H1 (cell line): ENCODE data around the gene WAC. TPM values are rescaled to one million over a fixed set of nuclear protein-coding genes. Genes with fewer than 3 reads are reported as not detected.

Experiments used
- HDAC6 ChIP-seq: IDR thresholded peaks from one replicate; pipeline ENCODE4 v1.7.1; 2012; ENCODE audit warnings: low read depth, mild to moderate bottlenecking, inconsistent platforms, low read length, moderate library complexity
- JUND ChIP-seq: IDR thresholded peaks from 2 replicates; pipeline ENCODE4 v1.6.1; 2011; ENCODE audit warnings: mild to moderate bottlenecking, improper control_type of control experiment, low read length
- MAFK ChIP-seq: IDR thresholded peaks from 2 replicates; pipeline ENCODE4 v1.6.1; 2012; ENCODE audit warnings: low read depth, mild to moderate bottlenecking, improper control_type of control experiment, low read length
- POLR2A ChIP-seq, 2 experiments: IDR thresholded peaks; 1 replicate in 1 of 2; 2 replicates in 1 of 2; pipeline ENCODE4 v1.6.1; 2011; ENCODE audit warnings: low read depth in 2 of 2, low read length in 2 of 2, mild to moderate bottlenecking in 2 of 2; ENCODE audit errors: control extremely low read depth in 1 of 2
- POLR2AphosphoS5 ChIP-seq: IDR thresholded peaks from 2 replicates; pipeline ENCODE4 v1.6.1; 2011; ENCODE audit warnings: low read depth, low read length
- POU5F1 ChIP-seq: IDR thresholded peaks from 2 replicates; pipeline ENCODE4 v1.6.1; 2011; ENCODE audit warnings: low read depth, mild to moderate bottlenecking, low read length, moderate library complexity
- RFX5 ChIP-seq: IDR thresholded peaks from 2 replicates; pipeline ENCODE4 v1.6.1; 2011; ENCODE audit warnings: low read depth, low read length, improper control_type of control experiment, borderline replicate concordance
- TEAD4 ChIP-seq: IDR thresholded peaks from 2 replicates; pipeline ENCODE4 v1.6.1; 2012; ENCODE audit warnings: low read depth, low read length, inconsistent platforms, mixed read lengths
- polyA plus RNA-seq, 7 experiments: library from polyadenylated mRNA; depleted of rRNA in 3 of 7; stranded (reverse) in 5 of 7; unstranded in 2 of 7; fragments of >200 nt in 5 of 7; fragments of 200-250 nt in 2 of 7; gene quantifications; 1 replicate in 5 of 7; 2 replicates in 1 of 7; 4 replicates in 1 of 7; pipeline versions ENCODE4 v1.2.1 to v1.2.3, GENCODE V29; 2011 to 2013; ENCODE audit warnings: missing spikeins in 2 of 7, mixed read lengths in 2 of 7
- total RNA-seq: library from RNA; stranded (reverse); fragmentation: NEBNext Ultra II Directional; extraction: Animal tissue kit (Norgen Biotek cat#: 25700); gene quantifications from 2 replicates; pipeline ENCODE4 v1.2.1, GENCODE V29; 2021

WAC gene
- total and polyA plus RNA-seq, 2 of the 8 experiments (the other 6 are each of a cell fraction or from before 2014, with no cell fraction given), result 72.9 to 128 TPM

DNA sequence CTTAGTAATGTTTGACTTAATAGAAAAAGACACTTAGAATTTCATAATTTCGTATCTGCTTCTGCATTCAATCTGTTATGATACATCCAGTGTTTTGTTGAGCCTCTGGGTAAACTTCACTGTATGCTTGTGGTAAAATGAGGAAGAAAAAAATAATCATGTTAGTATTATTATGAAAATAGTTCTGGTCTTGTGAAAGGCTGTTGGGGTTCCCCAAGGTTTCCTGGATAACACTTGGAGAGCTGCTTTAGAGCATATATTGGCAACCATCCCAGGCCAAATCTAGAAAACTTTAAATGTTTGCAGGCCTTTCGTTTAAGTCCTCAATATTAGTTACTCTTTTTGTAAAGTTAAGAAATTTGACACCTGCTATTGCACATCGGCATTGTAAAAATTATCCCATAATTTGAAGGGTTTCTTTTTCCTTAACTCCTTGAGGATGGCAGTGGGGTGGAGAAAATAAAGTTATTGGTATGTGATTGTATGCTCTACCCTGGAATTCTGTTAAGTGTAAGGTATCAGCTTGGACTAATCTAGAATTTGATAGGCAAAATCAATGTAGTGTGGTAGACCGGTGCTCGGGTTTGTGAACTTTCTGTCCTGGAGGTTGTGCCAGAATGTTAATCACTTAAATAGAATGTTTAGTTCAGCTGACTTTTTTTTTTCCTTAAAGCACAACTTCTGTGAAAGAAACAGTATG lies 54.5 kb downstream of the WAC start (continued):
- TF ChIP-seq TEAD4, result no peak
- no peak for TF ChIP-seq POLR2A (IDR thresholded peaks at IDR 0.05; ENCODE audit: control extremely low read depth in 1 of 2, low read depth in 2 of 2, low read length in 2 of 2)
- TF ChIP-seq MAFK, result no peak
- TF ChIP-seq RFX5, result no peak
- no peak for TF ChIP-seq POLR2AphosphoS5
- no peak for TF ChIP-seq POU5F1
- no peak for TF ChIP-seq HDAC6
- no peak for TF ChIP-seq JUND
- TF ChIP-seq, all 59 proteins: peak for 0
